ENCODE measurements around the gene STUM.
"Not testable (repeated sequence)": the region's sequence is repeated elsewhere in the genome, so short reads cannot be mapped to it uniquely, and the experiment has no call there.

The STUM gene, protein sequence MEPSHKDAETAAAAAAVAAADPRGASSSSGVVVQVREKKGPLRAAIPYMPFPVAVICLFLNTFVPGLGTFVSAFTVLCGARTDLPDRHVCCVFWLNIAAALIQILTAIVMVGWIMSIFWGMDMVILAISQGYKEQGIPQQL

DNA sequence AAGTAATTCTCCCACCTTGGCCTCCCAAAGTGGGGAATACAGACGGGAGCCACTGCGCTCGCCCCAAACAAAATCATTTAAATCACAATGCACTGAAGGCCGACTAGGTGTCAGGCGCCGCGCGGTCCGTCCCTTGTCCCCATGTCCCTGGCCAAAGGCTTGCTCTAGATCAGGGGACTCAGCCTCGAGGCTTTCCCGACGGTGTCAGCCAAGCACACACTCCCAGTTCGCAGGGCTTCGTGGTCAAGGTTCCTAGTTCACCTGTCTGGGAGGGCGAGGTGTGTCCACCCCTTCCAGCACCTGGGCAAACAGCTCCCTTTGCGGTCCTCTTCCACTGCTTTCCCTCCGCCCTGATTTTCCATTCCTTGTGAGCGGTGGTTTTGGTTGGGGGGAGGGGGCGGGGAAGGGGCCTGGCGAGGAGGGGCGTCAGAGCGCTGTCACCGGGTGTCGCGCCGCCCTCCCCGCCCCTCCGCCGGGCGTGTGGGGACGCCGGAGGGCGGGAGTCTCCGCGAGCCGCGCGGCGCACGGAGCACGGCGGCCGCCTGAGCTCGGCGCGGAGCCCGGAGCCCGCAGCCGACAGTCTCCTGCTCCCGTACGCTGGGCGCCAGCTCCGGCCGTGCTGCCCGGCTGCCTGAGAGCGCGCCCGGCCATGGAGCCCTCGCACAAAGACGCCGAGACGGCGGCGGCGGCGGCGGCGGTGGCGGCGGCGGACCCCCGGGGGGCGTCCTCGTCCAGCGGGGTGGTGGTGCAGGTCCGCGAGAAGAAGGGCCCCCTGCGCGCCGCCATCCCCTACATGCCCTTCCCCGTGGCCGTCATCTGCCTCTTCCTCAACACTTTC is at the start of gene STUM:
STUM (plus strand) TSS at position 509 of the 838 bp plus-strand sequence; CDS start at position 650, 141 bp downstream.
- DNase-seq (ENCODE audit: low read depth, low spot score): no peak

GRCh38 chr1:226499699-226500098 is 48.9 kb upstream of the STUM start:
- DNase-seq (ENCODE audit: low read depth, low spot score): not testable (repeated sequence)

- no peak for DNase-seq (ENCODE audit: low read depth, low spot score)
Observed at GRCh38 chr1:226506021-226506420, 42.5 kb upstream of the STUM start.

GRCh38 chr1:226506921-226507320 is 41.6 kb upstream of the STUM start:
- no peak for DNase-seq (ENCODE audit: low read depth, low spot score)

GRCh38 chr1:226510453-226510852 is 38.1 kb upstream of the STUM start:
- no peak for DNase-seq (ENCODE audit: low read depth, low spot score)

DNA sequence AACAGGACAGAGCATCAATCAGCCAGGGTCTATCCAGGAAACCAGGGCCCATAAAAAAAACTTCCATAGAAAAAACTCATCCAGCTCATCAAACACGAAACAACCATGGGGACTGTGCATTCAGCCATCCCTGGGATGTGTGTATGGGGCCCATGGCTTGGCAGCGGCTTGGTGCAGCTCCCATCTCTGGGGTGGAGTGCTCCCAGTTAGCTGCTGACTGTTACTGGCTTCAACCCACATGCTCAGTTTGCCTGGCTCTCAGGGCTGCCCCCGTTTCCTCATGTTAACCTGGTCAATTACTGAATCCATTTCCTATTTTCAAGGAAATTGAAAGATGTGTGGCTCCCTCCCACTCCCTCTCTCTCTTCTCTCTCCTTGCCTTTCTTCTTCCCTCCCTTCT is 37.3 kb upstream of the STUM start:
- no peak for DNase-seq (ENCODE audit: low read depth, low spot score)

GRCh38 chr1:226512076-226512728 is 36.4 kb upstream of the STUM start:
- DNase-seq (ENCODE audit: low read depth, low spot score): no peak

DNA sequence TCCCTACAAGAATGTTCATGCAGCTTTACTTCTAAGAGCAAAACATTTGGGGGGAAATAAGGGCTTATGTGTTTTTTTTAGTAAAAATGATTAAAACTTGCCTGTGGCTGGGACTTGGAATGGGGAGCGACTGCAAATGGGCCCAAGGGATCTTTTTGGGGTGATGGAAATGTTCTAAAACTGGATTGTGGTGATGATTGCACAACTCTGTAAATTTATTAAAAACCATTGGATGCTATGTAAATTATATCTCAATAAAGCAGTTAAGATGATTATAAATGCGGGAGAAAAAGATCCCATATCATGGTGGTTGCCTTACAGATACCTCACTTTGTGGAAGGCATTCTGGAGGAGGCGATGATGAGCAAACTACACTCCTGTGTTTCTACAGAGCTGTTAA is 30.2 kb upstream of the STUM start:
- DNase-seq (ENCODE audit: low read depth, low spot score): no peak

- DNase-seq (ENCODE audit: low read depth, low spot score): no peak
Observed at GRCh38 chr1:226519135-226519534, 29.4 kb upstream of the STUM start.

DNA sequence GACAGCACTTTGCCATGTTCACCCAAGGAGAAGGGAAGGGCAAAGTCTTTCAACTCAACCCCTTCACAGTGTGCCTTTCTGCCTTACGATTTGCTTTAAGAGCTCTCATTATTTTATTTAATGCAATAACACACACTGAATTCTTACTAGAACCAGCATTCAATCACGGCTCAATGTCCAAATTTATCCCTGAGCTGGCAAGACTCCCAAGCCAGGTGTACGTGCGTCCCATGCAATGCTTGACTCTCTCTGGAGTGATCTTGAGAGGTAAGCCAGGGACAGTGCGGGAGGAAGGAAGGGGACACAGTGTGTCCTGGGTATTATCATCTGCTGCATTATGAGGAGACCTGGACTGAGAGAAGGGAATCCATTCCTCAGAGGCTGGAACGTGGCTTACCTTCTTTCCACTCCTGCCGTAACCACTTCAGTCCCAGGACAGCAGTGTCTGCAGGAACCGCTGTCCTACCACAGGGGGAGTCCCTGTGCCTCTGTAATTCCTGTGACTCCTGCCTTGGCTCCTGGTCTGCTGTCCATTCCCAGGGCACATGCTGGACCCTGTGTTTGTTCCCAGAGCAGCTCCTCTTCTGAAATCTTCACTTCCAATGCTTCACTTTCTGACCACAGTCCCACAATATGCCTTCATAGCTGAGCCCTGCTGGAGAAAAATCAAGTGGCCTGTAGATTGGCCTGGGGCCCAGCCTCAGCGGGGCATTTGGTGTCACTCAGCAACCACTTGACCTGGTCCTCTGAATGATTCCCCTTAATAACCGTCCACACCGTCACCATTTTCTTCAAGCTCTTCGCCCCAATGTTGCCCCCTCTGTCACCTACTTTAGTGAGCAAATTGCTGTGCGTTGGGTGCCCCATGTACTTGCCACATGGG is 28.6 kb upstream of the STUM start:
- no peak for DNase-seq (ENCODE audit: low read depth, low spot score)

GRCh38 chr1:226520640-226521355 is 27.8 kb upstream of the STUM start:
- peak; percentile 71 for DNase-seq (ENCODE audit: low read depth, low spot score)

DNA sequence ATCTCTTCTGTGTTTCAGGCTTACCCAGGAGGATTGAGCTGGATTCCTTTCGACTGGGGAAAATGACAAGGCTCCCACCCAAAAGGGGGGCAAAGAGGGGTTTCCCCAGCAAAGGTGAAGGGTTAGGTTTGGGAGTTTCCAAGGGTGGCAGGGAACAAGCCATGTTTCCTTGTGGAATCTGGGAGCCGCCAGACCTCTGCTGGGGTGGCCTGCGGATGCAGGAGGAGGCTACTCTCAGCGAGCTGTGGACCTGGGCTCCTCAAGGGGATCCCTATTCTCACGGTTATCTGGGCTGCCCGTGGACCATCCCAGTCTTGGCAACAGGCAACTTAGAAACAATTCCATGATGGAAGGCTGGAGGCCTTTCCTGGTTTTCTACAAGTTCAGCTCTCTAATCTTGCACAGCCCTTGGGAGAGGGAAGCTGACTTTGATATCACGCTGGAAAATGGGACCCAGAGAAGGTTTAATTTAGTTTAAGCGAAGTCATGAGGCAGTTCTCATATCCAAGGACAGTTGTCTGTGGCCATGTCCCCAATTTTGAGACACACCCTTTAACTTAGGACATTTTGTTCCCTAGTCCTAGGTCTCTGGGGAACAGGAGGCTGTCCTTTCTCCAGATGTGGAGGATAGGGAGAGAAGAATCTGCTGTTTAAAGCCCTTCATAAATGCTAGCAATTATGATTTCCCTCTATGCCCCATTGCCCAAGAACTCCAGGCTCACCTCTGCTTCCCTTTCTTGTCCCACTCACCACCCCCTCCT is 24.7 kb upstream of the STUM start:
- no peak for DNase-seq (ENCODE audit: low read depth, low spot score)

GRCh38 chr1:226524547-226524946 is 24.0 kb upstream of the STUM start:
- no peak for DNase-seq (ENCODE audit: low read depth, low spot score)

DNA sequence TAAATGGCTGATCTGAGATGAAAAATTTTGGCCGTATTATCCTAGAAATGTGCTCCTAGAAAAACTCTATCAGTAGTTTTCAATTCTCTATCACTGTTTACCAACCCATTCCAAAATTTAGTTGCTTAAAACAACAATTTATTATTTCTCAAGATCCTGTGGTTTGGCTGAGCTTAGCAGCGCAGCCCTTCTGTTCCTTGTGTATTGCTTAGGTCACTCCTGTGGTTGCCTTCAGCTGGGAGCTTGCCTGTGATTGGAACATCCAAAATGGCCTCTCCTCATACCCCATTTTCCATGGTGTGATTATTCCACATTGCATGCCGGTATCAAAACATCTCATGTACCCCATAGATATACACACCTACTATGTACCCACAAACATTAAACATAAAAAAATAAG is 22.8 kb upstream of the STUM start:
- no peak for DNase-seq (ENCODE audit: low read depth, low spot score)

DNA sequence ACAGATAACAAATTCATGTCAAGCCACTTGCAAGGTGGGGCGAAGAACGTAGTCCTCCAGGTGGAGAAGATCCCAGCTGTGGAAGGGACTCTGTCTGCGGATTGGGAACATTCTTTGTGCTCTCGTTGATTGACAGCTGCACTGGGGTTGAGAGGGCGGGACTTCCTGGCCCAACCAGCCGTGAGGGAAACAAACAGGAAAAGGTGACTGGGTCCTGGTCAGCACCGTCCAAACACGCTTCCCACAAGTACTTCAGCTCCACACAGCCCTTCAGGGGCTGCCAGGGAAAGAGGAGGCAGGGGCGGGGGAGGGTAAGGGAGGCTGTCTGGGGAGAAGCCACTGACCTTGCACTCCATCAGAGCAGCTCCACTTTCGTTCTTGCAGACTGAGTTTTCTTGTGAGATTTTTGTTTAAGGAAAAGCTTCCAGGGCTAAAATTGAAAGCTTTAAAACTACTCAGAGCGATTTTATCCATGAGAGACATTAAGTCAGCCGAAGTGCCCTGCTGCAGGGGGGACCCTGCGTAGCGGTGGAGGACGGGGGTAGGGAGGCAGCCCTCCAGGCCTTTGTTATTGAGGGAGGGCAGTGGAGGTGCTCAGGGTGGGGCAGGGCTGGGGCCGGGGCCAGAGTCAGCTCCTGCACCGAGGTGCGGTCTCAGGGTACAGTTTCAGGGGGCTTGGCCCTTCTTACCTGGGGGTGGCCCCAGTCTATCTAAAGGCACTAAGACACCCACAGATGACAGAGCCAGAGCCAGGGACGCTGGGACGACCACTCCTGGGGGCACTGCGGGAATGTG is 21.6 kb upstream of the STUM start:
- no peak for DNase-seq (ENCODE audit: low read depth, low spot score)

GRCh38 chr1:226529891-226530290 is 18.7 kb upstream of the STUM start:
- no peak for DNase-seq (ENCODE audit: low read depth, low spot score)

DNA sequence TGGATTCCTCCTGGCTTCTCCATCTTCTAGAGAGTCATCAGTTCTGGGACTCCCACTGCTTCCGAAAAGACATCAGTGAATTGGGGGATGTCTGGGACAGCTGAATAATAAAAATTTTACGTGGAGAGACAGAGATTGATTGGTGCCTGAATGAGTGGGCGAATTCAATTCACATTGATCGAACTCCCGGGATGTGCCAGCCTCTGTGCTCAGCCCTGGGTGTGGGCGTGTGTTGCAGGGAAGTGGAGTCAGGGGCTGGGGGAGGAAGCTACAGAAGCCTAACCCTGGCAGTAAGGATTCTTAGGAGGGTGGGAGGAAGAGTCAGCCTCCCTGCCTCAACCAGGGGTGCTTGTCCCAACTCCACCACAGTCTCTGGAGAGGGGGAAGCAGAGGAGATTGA is 18.0 kb upstream of the STUM start:
- DNase-seq (ENCODE audit: low read depth, low spot score): no peak

- DNase-seq (ENCODE audit: low read depth, low spot score): no peak
Observed at GRCh38 chr1:226531360-226532093, 17.0 kb upstream of the STUM start.

DNA sequence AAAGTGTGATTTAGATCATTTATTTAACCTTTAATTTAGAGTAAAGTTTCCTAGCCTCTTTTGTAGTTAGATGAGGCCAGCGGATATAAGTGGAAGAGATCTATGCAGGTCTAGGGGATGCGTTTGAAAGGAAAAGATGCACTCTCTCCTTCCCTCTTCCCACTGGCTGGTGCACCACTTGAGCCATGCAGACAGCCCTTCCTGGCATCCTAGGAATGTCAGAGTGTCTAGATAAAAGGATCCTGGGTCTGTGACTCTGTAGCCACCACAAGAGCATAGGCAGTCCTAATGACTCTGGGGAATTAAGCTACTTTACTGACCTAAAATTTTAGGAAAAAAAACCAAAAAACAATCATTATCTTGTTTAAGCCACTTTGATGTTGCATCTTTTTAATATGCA is 16.0 kb upstream of the STUM start:
- DNase-seq (ENCODE audit: low read depth, low spot score): no peak

All from iPS DF 19.7 (cell line).